HG02852 (cell line): ENCODE measurements around the gene ZNF451.

Experiments
- ATAC-seq: cut with Tn5 transposase; IDR thresholded peaks from one replicate; pipeline ENCODE4 v1.9.1; 2021; ENCODE audit warnings: mild to moderate bottlenecking, moderate library complexity; ENCODE audit not compliant: unreplicated experiment

ZNF451 gene

DNA sequence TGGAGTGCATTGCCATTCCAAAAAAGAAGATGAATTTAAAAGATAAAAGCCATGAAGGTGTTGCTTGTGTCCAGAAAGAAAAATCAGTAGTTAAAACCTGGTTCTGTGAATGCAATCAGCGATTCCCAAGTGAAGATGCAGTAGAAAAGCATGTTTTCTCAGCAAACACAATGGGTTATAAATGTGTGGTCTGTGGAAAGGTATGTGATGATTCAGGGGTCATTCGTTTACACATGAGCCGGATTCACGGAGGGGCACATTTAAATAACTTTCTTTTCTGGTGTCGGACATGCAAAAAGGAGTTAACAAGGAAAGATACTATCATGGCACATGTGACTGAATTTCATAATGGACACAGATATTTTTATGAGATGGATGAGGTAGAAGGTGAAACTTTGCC lies 57.4 kb downstream of the ZNF451 start:
- ATAC-seq: no peak

DNA sequence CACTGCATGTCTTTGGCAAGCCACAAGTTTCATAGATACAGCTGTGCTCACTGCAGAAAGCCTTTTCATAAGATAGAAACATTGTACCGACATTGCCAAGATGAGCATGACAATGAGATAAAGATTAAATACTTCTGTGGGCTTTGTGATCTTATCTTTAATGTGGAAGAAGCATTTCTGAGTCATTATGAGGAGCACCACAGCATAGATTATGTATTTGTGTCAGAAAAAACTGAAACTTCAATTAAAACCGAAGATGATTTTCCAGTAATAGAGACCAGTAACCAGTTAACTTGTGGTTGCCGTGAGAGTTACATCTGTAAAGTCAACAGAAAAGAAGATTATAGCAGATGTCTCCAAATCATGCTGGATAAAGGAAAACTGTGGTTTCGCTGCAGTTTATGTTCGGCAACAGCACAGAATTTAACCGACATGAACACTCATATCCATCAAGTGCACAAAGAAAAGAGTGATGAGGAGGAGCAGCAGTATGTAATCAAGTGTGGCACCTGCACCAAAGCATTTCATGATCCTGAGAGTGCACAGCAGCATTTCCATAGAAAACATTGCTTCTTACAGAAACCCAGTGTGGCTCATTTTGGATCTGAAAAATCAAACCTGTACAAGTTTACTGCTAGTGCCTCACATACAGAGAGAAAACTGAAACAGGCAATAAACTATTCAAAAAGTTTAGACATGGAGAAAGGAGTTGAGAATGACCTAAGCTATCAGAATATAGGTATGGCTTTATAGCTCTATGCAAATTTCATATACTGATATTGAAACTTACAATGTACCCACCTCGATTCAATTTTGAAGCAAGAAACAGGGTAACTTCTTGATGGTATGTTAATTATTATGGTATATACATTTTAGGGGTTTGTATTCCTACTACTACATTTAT lies 58.2 kb downstream of the ZNF451 start:
- ATAC-seq: no peak

DNA sequence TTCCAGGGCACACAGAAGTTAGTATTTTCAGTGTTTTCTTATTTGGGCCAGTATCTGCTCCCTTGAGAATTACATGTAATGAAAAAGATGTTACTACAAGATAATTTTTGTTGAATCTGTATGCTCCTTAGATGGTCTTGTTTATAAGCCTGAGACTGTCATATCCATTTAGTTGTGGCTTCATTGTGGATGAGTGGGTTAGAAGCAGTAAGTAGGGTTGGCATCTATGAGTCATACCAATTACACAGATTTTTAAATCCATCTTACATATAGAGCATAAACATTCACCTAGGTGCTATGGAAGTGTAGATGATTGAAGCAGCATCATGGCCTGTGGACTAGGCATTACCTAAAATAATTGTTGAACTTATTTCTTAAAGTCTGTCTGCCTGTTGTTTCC lies 68.7 kb downstream of the ZNF451 start:
- no peak for ATAC-seq

- ATAC-seq: no peak
Measured at GRCh38 chr6:57159127-57159526, 69.1 kb downstream of the ZNF451 start.

- no peak for ATAC-seq
Measured at GRCh38 chr6:57162028-57162427, 72.0 kb downstream of the ZNF451 start.

DNA sequence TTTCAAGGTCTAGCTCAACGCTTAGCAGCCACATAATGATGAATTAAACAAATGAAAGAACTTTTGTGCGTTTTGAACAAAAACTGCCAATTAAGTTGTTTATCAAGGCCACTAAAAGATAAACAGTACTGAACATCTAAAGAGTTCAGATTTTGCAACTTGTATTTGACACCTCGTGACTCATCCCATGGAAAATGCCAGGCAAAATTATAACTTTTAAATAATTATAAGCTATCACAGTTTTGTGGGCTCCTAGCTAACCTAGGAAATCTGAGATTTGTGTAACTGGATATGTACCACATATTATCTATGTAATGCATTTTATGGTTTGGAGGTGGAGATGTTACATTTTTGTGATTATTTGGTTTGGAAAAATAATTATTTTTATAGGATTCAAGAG lies 72.5 kb downstream of the ZNF451 start:
- ATAC-seq: no peak

DNA sequence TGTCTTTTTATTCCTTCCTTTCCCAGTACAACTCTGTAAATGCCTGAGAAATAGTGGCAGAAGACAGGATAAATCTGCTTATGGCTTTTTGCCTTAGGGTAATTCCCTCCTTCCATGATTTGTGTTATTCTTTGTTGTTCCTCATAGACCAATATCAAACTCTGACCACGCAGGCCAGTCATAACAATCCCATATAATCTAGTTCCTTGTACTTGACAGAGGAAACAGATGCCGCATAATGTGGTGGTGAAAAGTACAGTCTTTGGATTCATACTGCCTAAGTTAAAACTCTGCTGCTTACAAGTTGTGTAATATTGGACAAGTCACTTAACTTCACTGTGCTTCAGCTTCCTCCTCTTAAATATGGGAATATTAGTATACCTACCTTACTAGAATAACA lies 74.0 kb downstream of the ZNF451 start:
- no peak for ATAC-seq

GRCh38 chr6:57165080-57165479 lies 75.1 kb downstream of the ZNF451 start:
- no peak for ATAC-seq

DNA sequence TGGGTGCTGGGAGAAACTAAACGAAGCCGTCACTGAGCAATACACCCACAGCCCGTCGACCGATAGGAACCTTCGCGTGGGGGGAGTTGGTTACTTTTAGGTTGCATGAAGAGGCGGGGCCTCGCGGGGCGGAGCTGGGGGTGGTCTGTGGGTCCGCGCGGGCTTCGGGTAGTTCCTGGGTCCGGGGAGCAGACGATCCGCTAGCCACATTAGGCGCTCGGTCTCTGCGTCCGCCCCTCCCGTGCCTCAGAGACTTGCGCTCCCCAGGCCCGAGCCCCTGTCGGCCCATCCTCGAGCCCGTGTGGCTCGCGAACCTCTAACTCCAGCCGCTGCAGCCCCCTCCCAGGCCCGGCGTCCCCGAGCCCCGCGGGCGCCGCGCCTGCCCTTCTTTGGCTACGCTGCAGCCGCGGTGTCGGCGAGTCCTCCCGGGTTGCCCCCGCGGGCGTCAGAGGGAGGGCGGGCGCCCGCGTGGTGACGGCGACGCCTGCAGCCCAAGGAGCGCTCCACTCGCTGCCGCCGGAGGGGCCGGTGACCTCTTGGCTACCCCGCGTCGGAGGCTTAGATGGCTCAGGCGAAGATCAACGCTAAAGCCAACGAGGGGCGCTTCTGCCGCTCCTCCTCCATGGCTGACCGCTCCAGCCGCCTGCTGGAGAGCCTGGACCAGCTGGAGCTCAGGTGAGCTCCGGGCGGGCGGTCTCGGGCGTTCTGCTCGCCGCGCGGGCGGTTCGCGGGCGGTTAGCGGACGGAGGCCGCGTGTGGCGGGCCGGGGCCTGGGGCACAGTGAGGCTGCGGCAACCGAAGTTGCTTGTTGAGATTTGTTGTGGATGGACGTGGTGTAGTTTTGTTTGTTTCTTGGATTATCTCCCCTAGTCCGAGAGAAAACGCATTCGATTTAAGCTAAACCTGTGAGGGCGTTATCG lies 82.4 kb downstream of the ZNF451 start, which contains the start of gene BAG2:
Gene BAG2 (plus strand): TSS at position 191 of the 920 bp plus-strand sequence. CDS start 372 bp downstream, at position 563.
- ATAC-seq: peak; percentile 86

DNA sequence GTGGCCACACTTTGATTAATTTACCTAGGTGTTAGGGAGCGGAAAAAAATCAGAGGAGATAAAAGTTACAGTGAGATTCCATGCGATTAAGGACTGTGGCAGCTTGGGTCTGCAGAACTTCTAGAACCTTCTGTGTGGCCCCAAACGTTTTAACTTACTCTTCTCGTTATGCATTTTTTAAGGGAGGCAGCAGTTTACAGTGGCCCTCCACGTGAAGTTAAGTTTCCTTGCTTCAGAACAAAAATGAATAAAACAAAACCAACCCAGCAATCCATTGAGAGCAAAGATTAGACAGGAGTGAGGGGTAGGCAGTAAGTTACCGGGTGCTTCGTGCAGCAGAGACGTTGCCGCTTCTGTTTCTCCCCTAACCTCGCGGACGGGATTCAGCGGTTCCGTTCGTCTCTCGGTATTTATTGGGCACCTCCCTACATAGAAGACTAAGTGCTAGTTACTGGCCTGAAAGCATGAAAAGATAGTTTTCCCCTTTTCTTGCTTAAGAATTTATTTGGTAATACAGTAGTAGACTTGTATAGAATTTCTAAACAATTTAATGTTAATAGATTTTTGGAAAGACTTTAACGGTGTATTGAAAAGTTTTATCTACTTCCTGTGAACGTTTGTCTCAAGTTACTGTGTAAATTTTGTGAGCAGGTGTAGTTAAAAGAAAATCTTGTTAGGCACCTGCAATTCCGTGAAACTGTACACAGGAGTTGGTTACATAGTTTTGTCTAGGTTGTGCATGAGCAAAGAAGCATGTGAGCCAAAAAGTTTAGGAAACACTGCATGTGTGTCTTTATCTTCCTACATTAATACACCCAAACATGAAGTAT lies 83.3 kb downstream of the ZNF451 start:
- ATAC-seq: no peak

- no peak for ATAC-seq
Measured at GRCh38 chr6:57173886-57174510, 84.0 kb downstream of the ZNF451 start.

DNA sequence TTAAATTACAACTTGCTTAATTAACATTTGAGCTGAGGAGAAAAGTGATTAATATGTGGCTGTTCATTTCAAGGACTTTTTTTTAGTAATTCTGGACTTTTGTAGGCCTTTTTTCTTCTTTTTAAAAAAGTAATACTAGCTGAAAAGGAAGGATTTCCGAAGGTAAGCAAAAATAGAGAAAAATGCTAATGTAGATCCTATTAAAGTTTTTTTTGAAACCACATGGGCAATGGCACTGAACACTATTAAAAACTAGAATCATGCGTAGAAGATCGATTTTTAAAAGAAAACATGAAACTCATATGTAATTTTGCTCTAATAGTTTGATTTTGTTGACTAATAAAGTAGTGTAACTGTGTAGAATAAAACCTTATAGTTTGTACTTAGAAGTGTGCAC lies 84.5 kb downstream of the ZNF451 start:
- no peak for ATAC-seq

DNA sequence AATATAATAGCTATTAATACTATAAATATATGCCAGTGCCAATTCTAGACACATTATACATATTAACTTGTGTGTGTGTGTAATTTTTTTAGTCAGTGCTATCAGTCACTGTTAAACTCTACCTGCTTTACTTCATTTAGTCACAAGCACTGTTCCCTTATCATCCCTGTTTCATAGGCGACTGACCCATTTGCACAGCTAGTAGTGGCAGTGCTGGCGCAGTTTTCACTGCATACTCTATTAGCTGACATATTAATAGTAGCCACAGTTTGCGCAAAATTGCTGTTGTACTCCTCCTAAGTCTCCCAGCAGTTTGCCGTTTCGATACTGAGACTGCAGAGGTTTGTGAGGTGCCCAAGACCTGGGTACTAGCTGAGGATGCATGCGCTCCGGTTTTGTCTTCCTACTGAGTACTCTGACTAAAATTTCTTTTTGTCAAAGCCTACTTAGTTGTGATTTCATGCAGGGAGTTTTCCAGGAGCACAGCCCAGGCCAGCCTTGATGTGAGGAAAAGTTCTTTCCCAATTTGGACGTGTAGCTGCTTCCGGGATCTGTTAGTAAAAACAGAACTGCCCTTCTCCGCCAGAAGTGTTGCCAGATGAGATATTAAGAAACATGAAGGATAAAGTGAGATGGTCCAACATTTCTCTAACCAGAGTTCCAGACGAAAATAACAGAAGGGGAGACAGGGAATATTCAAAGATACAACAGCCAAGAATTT lies 87.7 kb downstream of the ZNF451 start:
- ATAC-seq: no peak

DNA sequence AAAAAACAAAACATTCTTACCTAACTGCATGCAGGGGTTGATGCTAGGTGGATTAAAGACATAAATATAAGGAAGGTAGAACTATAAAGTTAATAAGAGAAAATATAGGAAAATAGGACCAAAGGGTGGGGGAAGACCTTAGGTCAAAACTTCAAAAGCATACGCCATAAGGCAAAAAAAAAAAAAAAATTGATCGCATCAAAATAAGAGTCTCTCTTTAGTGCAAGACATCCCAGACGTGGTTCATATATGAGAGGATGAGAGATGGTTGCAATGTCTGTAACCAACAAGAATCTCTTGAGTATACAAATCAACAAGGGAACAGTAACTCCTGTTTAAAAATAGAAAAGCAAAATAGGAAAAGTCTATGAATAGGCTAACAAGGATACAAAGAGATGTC lies 90.6 kb downstream of the ZNF451 start:
- ATAC-seq: no peak

DNA sequence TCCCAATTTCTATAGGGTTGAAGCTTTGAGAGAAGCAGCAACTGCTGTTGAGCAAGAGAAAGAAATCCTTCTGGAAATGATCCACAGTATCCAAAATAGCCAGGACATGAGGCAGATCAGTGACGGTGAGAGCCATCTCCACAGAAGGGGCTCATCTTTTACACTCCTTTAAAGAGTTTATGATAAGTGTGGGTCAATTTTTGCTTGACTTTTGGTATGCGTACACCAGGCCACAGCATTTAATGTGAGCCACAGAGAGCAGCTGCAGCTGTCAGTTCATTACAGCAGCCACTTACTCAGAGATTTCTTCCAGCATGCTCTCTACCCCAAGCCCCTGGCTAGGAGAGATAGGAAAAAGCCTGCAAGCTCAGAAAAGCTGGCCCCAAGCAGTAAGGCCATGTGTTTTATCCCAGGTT lies 92.0 kb downstream of the ZNF451 start:
- ATAC-seq: no peak

DNA sequence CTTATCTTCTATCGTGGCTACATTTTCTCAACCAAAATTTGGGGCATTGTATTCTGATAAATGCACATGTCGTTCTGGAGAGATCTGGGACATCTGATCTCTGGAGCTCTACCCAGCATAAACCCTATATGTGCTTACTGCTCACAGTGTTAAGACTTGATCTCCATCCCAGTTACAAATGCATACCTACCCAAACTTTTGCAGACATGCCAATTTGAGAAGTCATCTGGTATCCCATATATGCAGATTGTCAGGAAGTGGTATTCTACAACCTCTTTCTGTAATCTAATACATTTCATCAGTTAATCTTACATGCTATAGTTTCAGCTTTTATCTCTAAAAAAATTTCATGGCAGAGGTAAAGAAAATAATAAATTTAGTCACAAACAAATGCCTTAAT lies 93.3 kb downstream of the ZNF451 start:
- no peak for ATAC-seq

DNA sequence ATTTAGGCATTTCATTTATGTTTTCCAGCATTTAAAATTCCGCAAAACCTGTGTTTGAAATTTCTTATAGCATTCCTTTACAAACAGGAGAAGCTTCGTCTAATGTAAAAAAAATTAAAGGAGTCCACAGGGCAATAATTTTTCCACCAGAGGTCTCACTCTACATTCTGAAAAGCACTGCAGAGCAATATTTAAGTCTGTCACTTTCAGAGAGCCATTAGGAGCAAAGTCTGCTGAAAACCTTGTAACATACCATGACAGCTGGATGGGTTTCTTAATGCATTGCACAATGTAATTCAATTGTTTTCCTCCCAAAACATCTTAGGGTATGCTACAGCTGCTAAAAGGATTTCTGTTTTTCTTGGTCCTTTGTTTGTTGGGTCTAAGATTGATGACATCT lies 100.2 kb downstream of the ZNF451 start:
- ATAC-seq: no peak

- ATAC-seq: no peak
Measured at GRCh38 chr6:57193177-57193576, 103.2 kb downstream of the ZNF451 start.

GRCh38 chr6:57195457-57195856 lies 105.5 kb downstream of the ZNF451 start:
- no peak for ATAC-seq
